Measurements from ENCODE around the gene KRT40. TPM values are rescaled to one million over a fixed set of nuclear protein-coding genes. Genes with fewer than 3 reads are reported as not detected.

The KRT40 gene
- total and polyA plus RNA-seq, 2 of the 4 experiments (the other 2 are of a cell fraction), result not detected

DNA sequence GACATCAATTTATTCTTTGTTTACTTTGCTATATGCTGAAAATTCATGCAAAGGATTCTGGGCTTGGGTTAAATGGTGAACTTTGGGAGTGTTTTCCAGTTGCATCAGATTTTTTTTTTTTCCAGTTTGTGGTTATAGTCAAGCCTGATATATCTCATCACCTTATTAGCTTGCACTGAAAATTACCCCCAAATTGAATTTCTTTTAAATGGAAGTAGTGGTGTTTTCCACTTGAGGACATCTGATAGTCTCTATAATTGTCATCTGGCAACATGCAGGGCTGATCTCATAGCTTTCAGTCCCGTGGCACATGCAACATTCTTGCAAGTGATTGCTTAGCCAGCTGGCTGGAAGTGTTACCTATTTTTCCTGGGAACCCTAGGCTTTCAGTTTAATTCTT lies 29.5 kb upstream of the KRT40 start:
- H3K4me3 ChIP-seq (ENCODE audit: insufficient read depth, low read depth, low read length), result no peak overlapping the region
- H3K27ac ChIP-seq (ENCODE audit: insufficient read depth, low read length), result no peak overlapping the region
- H2AK5ac ChIP-seq (ENCODE audit: low read depth, low read length), result no peak overlapping the region
- no peak overlapping the region for H2BK120ac ChIP-seq (ENCODE audit: low read depth, low read length)
- H3K27me3 ChIP-seq (ENCODE audit: control insufficient read depth, insufficient read depth, low read length), result no peaks in the 10 kb centered on the region; the same call in 1 of the 2 replicates
- H4K8ac ChIP-seq (ENCODE audit: low read depth in 2 of 2, low read length in 2 of 2), result no peak overlapping the region
- H4K20me1 ChIP-seq (ENCODE audit: insufficient read depth, low read length), result no peaks in the 10 kb centered on the region
- H3K23ac ChIP-seq (ENCODE audit: low read depth, low read length), result no peak overlapping the region
- H2BK5ac ChIP-seq (ENCODE audit: low read depth, low read length, poor library complexity, severe bottlenecking), result no peak overlapping the region
- no peak overlapping the region for H3K4me2 ChIP-seq (ENCODE audit: low read depth, low read length)
- no peak overlapping the region for H4K5ac ChIP-seq (ENCODE audit: low read depth, low read length)
- dilution Hi-C loops (cut with HindIII; ENCODE audit: low sequenced_read_pairs, unreplicated experiment) (no loop called here), in situ Hi-C loops (cut with MboI; ENCODE audit: low sequenced_read_pairs) (no loop called here), intact Hi-C loops (cut with micrococcal nuclease) (no loop called here)
- H2BK15ac ChIP-seq (ENCODE audit: low read depth, low read length), result no peak overlapping the region
- no peak overlapping the region for H2BK20ac ChIP-seq (ENCODE audit: low read depth, low read length)
- H2AK9ac ChIP-seq (replicated peaks; ENCODE audit: low read depth, low read length, poor library complexity), result no peak overlapping the region
- H3K9me3 ChIP-seq (ENCODE audit: control insufficient read depth, insufficient read depth, low read length), result no peaks in the 10 kb centered on the region
- no peak overlapping the region for H3K14ac ChIP-seq (replicated peaks; ENCODE audit: low read depth, low read length)
- POLR2A ChIA-PET (ENCODE audit: unreplicated experiment), result no interaction called here
- H3K36me3 ChIP-seq (ENCODE audit: control insufficient read depth, insufficient read depth, low read length), result no peaks in the 10 kb centered on the region
- H3K9ac ChIP-seq (ENCODE audit: low read depth, low read length), result no peak overlapping the region
- H4K91ac ChIP-seq (ENCODE audit: insufficient read depth, low read depth, low read length), result no peak overlapping the region
- WGBS, 2 experiments (ENCODE audit: extremely low coverage in 2 of 2, insufficient read length in 1 of 2), result no CpG with 5 or more reads among the region's 1 CpG
- H3K4me1 ChIP-seq (ENCODE audit: control insufficient read depth, insufficient read depth, low read length), result peaks cover 1% of the 10 kb centered on the region; the same call in 1 of the 2 replicates
- H3K56ac ChIP-seq (ENCODE audit: extremely low read depth, insufficient read depth, low read length), result no peak overlapping the region
- CTCF ChIA-PET, result no interaction called here
- H2AFZ ChIP-seq (replicated peaks; ENCODE audit: low read length, poor library complexity), result no peak overlapping the region
- no peak overlapping the region for H3K18ac ChIP-seq (ENCODE audit: low read depth, low read length)
- BruUV-seq (replicated peaks), result no TSS peak
- H3K4ac ChIP-seq (ENCODE audit: low read depth, low read length), result no peak overlapping the region
- TF ChIP-seq RCOR1 (IDR thresholded peaks at IDR 0.05; ENCODE audit: insufficient replicate concordance, low read length), result no peak
- peak; percentile 36; the same call in 1 of the 2 replicates for TF ChIP-seq BHLHE40 (IDR thresholded peaks at IDR 0.05; ENCODE audit: low read depth, low read length)
- no peaks in the 10 kb centered on the region for H3K79me1 ChIP-seq (ENCODE audit: low read depth in 1 of 2, low read length in 2 of 2)
- peak; percentile 56 for DNase-seq
- no peak for ATAC-seq (ENCODE audit: low read depth)
- H3K9me1 ChIP-seq (ENCODE audit: insufficient read depth, low read length), result no peaks in the 10 kb centered on the region; the same call in 1 of the 2 replicates

Measured in IMR-90 (cell line).